ENCODE results near the gene C1orf105.

The C1orf105 gene

GRCh38 chr1:172452536-172453152 lies 32.2 kb downstream of the C1orf105 start:
- peaks cover 21% of the 10 kb centered on the region for H3K4me1 Mint-ChIP-seq (ENCODE audit: low read depth)
- no peaks in the 10 kb centered on the region for H3K36me3 Mint-ChIP-seq (ENCODE audit: low read depth)
- no peaks in the 10 kb centered on the region for H3K27me3 Mint-ChIP-seq
- H3K4me3 Mint-ChIP-seq: no peak overlapping the region
- no peaks in the 10 kb centered on the region for H3K9me3 Mint-ChIP-seq
- no peak overlapping the region for H3K27ac Mint-ChIP-seq

GRCh38 chr1:172453153-172453545 lies 32.7 kb downstream of the C1orf105 start:
- no peak overlapping the region for H3K4me3 Mint-ChIP-seq
- no peaks in the 10 kb centered on the region for H3K36me3 Mint-ChIP-seq (ENCODE audit: low read depth)
- H3K4me1 Mint-ChIP-seq (ENCODE audit: low read depth): peaks cover 21% of the 10 kb centered on the region
- no peak overlapping the region for H3K27ac Mint-ChIP-seq
- no peaks in the 10 kb centered on the region for H3K27me3 Mint-ChIP-seq
- no peaks in the 10 kb centered on the region for H3K9me3 Mint-ChIP-seq

- Mint-ChIP-seq H3K9me3 (no peaks in the 10 kb centered on the region), H3K4me3 (no peak overlapping the region), H3K27me3 (no peaks in the 10 kb centered on the region), H3K4me1 (ENCODE audit: low read depth) (peaks cover 21% of the 10 kb centered on the region), H3K27ac (no peak overlapping the region), H3K36me3 (ENCODE audit: low read depth) (no peaks in the 10 kb centered on the region)
Measured at GRCh38 chr1:172453607-172454006, 33.1 kb downstream of the C1orf105 start.

- Mint-ChIP-seq H3K9me3 (no peaks in the 10 kb centered on the region), H3K4me3 (no peak overlapping the region), H3K27me3 (no peaks in the 10 kb centered on the region), H3K4me1 (ENCODE audit: low read depth) (peaks cover 9% of the 10 kb centered on the region), H3K36me3 (ENCODE audit: low read depth) (no peaks in the 10 kb centered on the region), H3K27ac (no peak overlapping the region)
Measured at GRCh38 chr1:172455451-172455850, 35.0 kb downstream of the C1orf105 start.

- H3K9me3 Mint-ChIP-seq: no peaks in the 10 kb centered on the region
- no peaks in the 10 kb centered on the region for H3K36me3 Mint-ChIP-seq (ENCODE audit: low read depth)
- H3K4me3 Mint-ChIP-seq: no peak overlapping the region
- H3K27me3 Mint-ChIP-seq: no peaks in the 10 kb centered on the region
- H3K27ac Mint-ChIP-seq: no peak overlapping the region
- H3K4me1 Mint-ChIP-seq (ENCODE audit: low read depth): no peaks in the 10 kb centered on the region
Measured at GRCh38 chr1:172456344-172456769, 35.9 kb downstream of the C1orf105 start.

GRCh38 chr1:172457479-172458130 lies 37.1 kb downstream of the C1orf105 start:
- Mint-ChIP-seq H3K27ac (no peak overlapping the region), H3K27me3 (no peaks in the 10 kb centered on the region), H3K9me3 (no peaks in the 10 kb centered on the region), H3K4me3 (no peak overlapping the region), H3K36me3 (ENCODE audit: low read depth) (no peaks in the 10 kb centered on the region), H3K4me1 (ENCODE audit: low read depth) (no peaks in the 10 kb centered on the region)

- no peaks in the 10 kb centered on the region for H3K4me1 Mint-ChIP-seq (ENCODE audit: low read depth)
- H3K36me3 Mint-ChIP-seq (ENCODE audit: low read depth): no peaks in the 10 kb centered on the region
- no peak overlapping the region for H3K27ac Mint-ChIP-seq
- no peaks in the 10 kb centered on the region for H3K9me3 Mint-ChIP-seq
- H3K27me3 Mint-ChIP-seq: no peaks in the 10 kb centered on the region
- H3K4me3 Mint-ChIP-seq: no peak overlapping the region
Measured at GRCh38 chr1:172460177-172460576, 39.7 kb downstream of the C1orf105 start.

GRCh38 chr1:172460887-172461315 lies 40.4 kb downstream of the C1orf105 start:
- Mint-ChIP-seq H3K4me3 (no peak overlapping the region), H3K9me3 (no peaks in the 10 kb centered on the region), H3K4me1 (ENCODE audit: low read depth) (no peaks in the 10 kb centered on the region), H3K27me3 (no peaks in the 10 kb centered on the region), H3K27ac (no peak overlapping the region), H3K36me3 (ENCODE audit: low read depth) (no peaks in the 10 kb centered on the region)

- no peak overlapping the region for H3K27ac Mint-ChIP-seq
- no peaks in the 10 kb centered on the region for H3K36me3 Mint-ChIP-seq (ENCODE audit: low read depth)
- H3K4me1 Mint-ChIP-seq (ENCODE audit: low read depth): no peaks in the 10 kb centered on the region
- H3K9me3 Mint-ChIP-seq: no peaks in the 10 kb centered on the region
- no peak overlapping the region for H3K4me3 Mint-ChIP-seq
- no peaks in the 10 kb centered on the region for H3K27me3 Mint-ChIP-seq
Measured at GRCh38 chr1:172465617-172466016, 45.1 kb downstream of the C1orf105 start.

- no peaks in the 10 kb centered on the region for H3K4me1 Mint-ChIP-seq (ENCODE audit: low read depth)
- no peaks in the 10 kb centered on the region for H3K36me3 Mint-ChIP-seq (ENCODE audit: low read depth)
- no peaks in the 10 kb centered on the region for H3K9me3 Mint-ChIP-seq
- H3K4me3 Mint-ChIP-seq: no peak overlapping the region
- no peaks in the 10 kb centered on the region for H3K27me3 Mint-ChIP-seq
- no peak overlapping the region for H3K27ac Mint-ChIP-seq
Measured at GRCh38 chr1:172466795-172467407, 46.4 kb downstream of the C1orf105 start.

GRCh38 chr1:172467446-172467845 lies 47.0 kb downstream of the C1orf105 start:
- H3K9me3 Mint-ChIP-seq: no peaks in the 10 kb centered on the region
- no peak overlapping the region for H3K4me3 Mint-ChIP-seq
- no peak overlapping the region for H3K27ac Mint-ChIP-seq

GRCh38 chr1:172468296-172468695 lies 47.8 kb downstream of the C1orf105 start:
- Mint-ChIP-seq H3K9me3 (no peaks in the 10 kb centered on the region), H3K4me3 (no peak overlapping the region), H3K27ac (no peak overlapping the region), H3K4me1 (ENCODE audit: low read depth) (no peaks in the 10 kb centered on the region), H3K27me3 (peaks cover 4% of the 10 kb centered on the region), H3K36me3 (ENCODE audit: low read depth) (no peaks in the 10 kb centered on the region)

More at GRCh38 chr1:172467446-172467845, 47.0 kb downstream of the C1orf105 start:
- H3K36me3 Mint-ChIP-seq (ENCODE audit: low read depth): no peaks in the 10 kb centered on the region
- H3K27me3 Mint-ChIP-seq: peaks cover 2% of the 10 kb centered on the region
- H3K4me1 Mint-ChIP-seq (ENCODE audit: low read depth): no peaks in the 10 kb centered on the region

GRCh38 chr1:172469717-172470116 lies 49.2 kb downstream of the C1orf105 start:
- Mint-ChIP-seq H3K36me3 (ENCODE audit: low read depth) (no peaks in the 10 kb centered on the region), H3K9me3 (no peaks in the 10 kb centered on the region), H3K4me1 (ENCODE audit: low read depth) (no peaks in the 10 kb centered on the region), H3K4me3 (no peak overlapping the region), H3K27ac (no peak overlapping the region), H3K27me3 (peaks cover 4% of the 10 kb centered on the region)

GRCh38 chr1:172470149-172470548 lies 49.7 kb downstream of the C1orf105 start:
- H3K27me3 Mint-ChIP-seq: peaks cover 4% of the 10 kb centered on the region
- H3K36me3 Mint-ChIP-seq (ENCODE audit: low read depth): no peaks in the 10 kb centered on the region
- H3K27ac Mint-ChIP-seq: no peak overlapping the region
- no peaks in the 10 kb centered on the region for H3K4me1 Mint-ChIP-seq (ENCODE audit: low read depth)
- no peaks in the 10 kb centered on the region for H3K9me3 Mint-ChIP-seq
- no peak overlapping the region for H3K4me3 Mint-ChIP-seq

- Mint-ChIP-seq H3K9me3 (no peaks in the 10 kb centered on the region), H3K27me3 (peaks cover 4% of the 10 kb centered on the region), H3K4me3 (no peak overlapping the region), H3K27ac (no peak overlapping the region), H3K4me1 (ENCODE audit: low read depth) (no peaks in the 10 kb centered on the region), H3K36me3 (ENCODE audit: low read depth) (no peaks in the 10 kb centered on the region)
Measured at GRCh38 chr1:172471666-172472065, 51.2 kb downstream of the C1orf105 start.
